NCI-H2196 treated with DMSO at 0.1 percent for 48 hours (cell line): Measurements from ENCODE around the gene TOR1A.
A peak's percentile ranks its signal among the peaks of the same experiment; 100 is the strongest.

Experiments
- DNase-seq: peaks from one replicate; lab custom pipeline; 2025; ENCODE audit not compliant: unreplicated experiment; lab: John Stamatoyannopoulos, UW

TOR1A gene

GRCh38 chr9:129853614-129854013, 29.7 kb upstream of the TOR1A start:
- DNase-seq, result peak; percentile 21

GRCh38 chr9:129852579-129852978, 28.6 kb upstream of the TOR1A start:
- DNase-seq, result no peak

- DNase-seq, result no peak
These were observed 27.9 kb upstream of the TOR1A start for GRCh38 chr9:129851821-129852220.

GRCh38 chr9:129850821-129851550, 27.1 kb upstream of the TOR1A start:
- no peak for DNase-seq

GRCh38 chr9:129849901-129850300, 26.0 kb upstream of the TOR1A start:
- no peak for DNase-seq

- no peak for DNase-seq
These were observed 24.9 kb upstream of the TOR1A start for GRCh38 chr9:129848712-129849441.

GRCh38 chr9:129845373-129845772, 21.4 kb upstream of the TOR1A start:
- no peak for DNase-seq

GRCh38 chr9:129841071-129841470, 17.1 kb upstream of the TOR1A start:
- DNase-seq, result no peak

- peak; percentile 76 for DNase-seq
These were observed 16.1 kb upstream of the TOR1A start for GRCh38 chr9:129840034-129840433.

- no peak for DNase-seq
These were observed 15.5 kb upstream of the TOR1A start for GRCh38 chr9:129839324-129840023.

- no peak for DNase-seq
These were observed 14.8 kb upstream of the TOR1A start for GRCh38 chr9:129838707-129839259.

GRCh38 chr9:129836311-129837007, 12.5 kb upstream of the TOR1A start:
- no peak for DNase-seq

- no peak for DNase-seq
These were observed 11.9 kb upstream of the TOR1A start for GRCh38 chr9:129835860-129836223.

GRCh38 chr9:129835128-129835859, 11.4 kb upstream of the TOR1A start, which contains the start of the genes C9orf78 and USP20:
C9orf78 (minus strand) TSS chr9:129835275; CDS start chr9:129835221, 54 bp downstream.
USP20 (plus strand) TSS chr9:129835458; CDS start chr9:129852556, 17,098 bp downstream.
- peak; percentile 93 for DNase-seq

- DNase-seq, result no peak
These were observed 10.7 kb upstream of the TOR1A start for GRCh38 chr9:129834489-129835127.

- DNase-seq, result no peak
These were observed 9.0 kb upstream of the TOR1A start for GRCh38 chr9:129832982-129833381.

- DNase-seq, result no peak
These were observed 5.0 kb upstream of the TOR1A start for GRCh38 chr9:129828969-129829368.

- no peak for DNase-seq
These were observed 4.1 kb upstream of the TOR1A start for GRCh38 chr9:129828051-129828450.

GRCh38 chr9:129826759-129827158, 2.8 kb upstream of the TOR1A start:
- DNase-seq, result no peak

GRCh38 chr9:129826344-129826743, 2.4 kb upstream of the TOR1A start:
- DNase-seq, result no peak
